OCI-LY3 (cell line): ENCODE data around the gene NR1D2.

Experiments
- H2AFZ ChIP-seq: fragments of 200-600, 300-600 bp; shearing (Covaris generic); 2 replicates; pipeline ENCODE4 v1.6.0; 2014; ENCODE audit warnings: antibody characterized with exemption, low read depth, low read length
- H3K27ac ChIP-seq: fragments of 200-600, 300-600 bp; sonication (generic); 2 replicates; pipeline ENCODE4 v1.5.1; 2014; ENCODE audit warnings: mild to moderate bottlenecking, low read length, moderate library complexity, mixed read lengths
- H3K27me3 ChIP-seq: fragments of 200-600, 300-600 bp; sonication (generic); 2 replicates; pipeline ENCODE4 v1.6.1; 2014; ENCODE audit warnings: low read depth, low read length, mixed read lengths
- H3K36me3 ChIP-seq: fragments of 200-600, 300-600 bp; sonication (generic); replicated peaks from 2 replicates; pipeline ENCODE3; 2014; ENCODE audit warnings: low read depth, low read length, mixed read lengths
- H3K4me1 ChIP-seq: fragments of 300-600, 200-600 bp; sonication (generic); 2 replicates; pipeline ENCODE4 v1.6.1; 2014; ENCODE audit warnings: low read length, mixed read lengths
- H3K4me2 ChIP-seq: fragments of 200-600, 300-600 bp; sonication (generic); 2 replicates; pipeline ENCODE4 v1.6.1; 2014; ENCODE audit warnings: low read length, mixed read lengths
- H3K4me3 ChIP-seq: fragments of 300-600, 200-600 bp; sonication (generic); 2 replicates; pipeline ENCODE4 v1.5.1; 2014; ENCODE audit warnings: antibody characterized with exemption, mild to moderate bottlenecking, low read length, moderate library complexity
- H3K79me2 ChIP-seq: fragments of 300-600, 200-600 bp; shearing (Covaris generic); 2 replicates; pipeline ENCODE4 v1.6.1; 2014; ENCODE audit warnings: mild to moderate bottlenecking, low read length, mixed read lengths
- H3K9ac ChIP-seq: fragments of 300-600, 200-600 bp; shearing (Covaris generic); 2 replicates; pipeline ENCODE4 v1.6.0; 2014; ENCODE audit warnings: mild to moderate bottlenecking, low read length, moderate library complexity
- H3K9me3 ChIP-seq: fragments of 200-600, 300-600 bp; shearing (Covaris generic); 2 replicates; pipeline ENCODE4 v1.6.1; 2014; ENCODE audit warnings: low read length, mixed read lengths; ENCODE audit not compliant: insufficient read depth
- H4K20me1 ChIP-seq: fragments of 200-600, 300-600 bp; sonication (generic); 2 replicates; pipeline ENCODE4 v1.6.1; 2016; ENCODE audit warnings: low read length, mixed read lengths; ENCODE audit not compliant: insufficient read depth
- EZH2phosphoT487 ChIP-seq: fragments of 200-600 bp; shearing (Covaris generic); IDR thresholded peaks from 2 replicates; pipeline ENCODE4 v1.6.1; 2018; ENCODE audit warnings: antibody characterized with exemption, mixed run types, low read depth
- TF ChIP-seq, protein P1 (sequence below): fragments of 200-600, 300-600 bp; sonication (generic); IDR thresholded peaks from 2 replicates; pipeline ENCODE4 v1.5.1; 2014; ENCODE audit warnings: antibody characterized with exemption, low read length, low read depth

NR1D2 gene

DNA sequence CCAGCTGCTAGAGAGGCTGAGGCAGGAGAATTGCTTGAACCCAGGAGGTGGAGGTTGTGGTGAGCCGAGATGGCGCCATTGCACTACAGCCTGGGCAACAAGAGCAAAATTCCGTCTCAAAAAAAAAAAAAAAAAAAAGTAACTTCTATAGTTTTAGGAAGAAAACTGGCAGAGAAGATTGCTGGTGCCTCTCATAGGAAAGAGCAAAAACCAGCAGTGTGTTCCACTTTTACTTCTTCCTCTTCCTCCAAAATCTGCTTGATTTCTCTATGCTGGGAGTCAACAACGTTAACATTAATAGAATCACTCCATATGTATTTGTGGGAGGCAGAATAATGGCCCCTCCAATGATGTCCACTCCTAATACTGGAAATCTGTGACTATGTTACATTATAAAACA lies 12.5 kb upstream of the NR1D2 start:
- Histone ChIP-seq H3K4me2 (no peak overlapping the region), H3K36me3 (no peaks in the 10 kb centered on the region), H3K4me3 (no peak overlapping the region), H3K27ac (no peak overlapping the region), H3K27me3 (no peaks in the 10 kb centered on the region), H2AFZ (no peak overlapping the region), H3K9me3 (no peaks in the 10 kb centered on the region), H3K4me1 (peaks cover 8% of the 10 kb centered on the region; the same call in 1 of the 2 replicates), H4K20me1 (no peaks in the 10 kb centered on the region), H3K9ac (no peak overlapping the region), H3K79me2 (no peaks in the 10 kb centered on the region)
- TF ChIP-seq, protein P1, sequence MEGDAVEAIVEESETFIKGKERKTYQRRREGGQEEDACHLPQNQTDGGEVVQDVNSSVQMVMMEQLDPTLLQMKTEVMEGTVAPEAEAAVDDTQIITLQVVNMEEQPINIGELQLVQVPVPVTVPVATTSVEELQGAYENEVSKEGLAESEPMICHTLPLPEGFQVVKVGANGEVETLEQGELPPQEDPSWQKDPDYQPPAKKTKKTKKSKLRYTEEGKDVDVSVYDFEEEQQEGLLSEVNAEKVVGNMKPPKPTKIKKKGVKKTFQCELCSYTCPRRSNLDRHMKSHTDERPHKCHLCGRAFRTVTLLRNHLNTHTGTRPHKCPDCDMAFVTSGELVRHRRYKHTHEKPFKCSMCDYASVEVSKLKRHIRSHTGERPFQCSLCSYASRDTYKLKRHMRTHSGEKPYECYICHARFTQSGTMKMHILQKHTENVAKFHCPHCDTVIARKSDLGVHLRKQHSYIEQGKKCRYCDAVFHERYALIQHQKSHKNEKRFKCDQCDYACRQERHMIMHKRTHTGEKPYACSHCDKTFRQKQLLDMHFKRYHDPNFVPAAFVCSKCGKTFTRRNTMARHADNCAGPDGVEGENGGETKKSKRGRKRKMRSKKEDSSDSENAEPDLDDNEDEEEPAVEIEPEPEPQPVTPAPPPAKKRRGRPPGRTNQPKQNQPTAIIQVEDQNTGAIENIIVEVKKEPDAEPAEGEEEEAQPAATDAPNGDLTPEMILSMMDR, result no peak
- TF ChIP-seq EZH2phosphoT487, result no peak

GRCh38 chr3:23934253-23934652 lies 10.8 kb upstream of the NR1D2 start:
- Histone ChIP-seq H3K9ac (no peak overlapping the region), H3K9me3 (no peaks in the 10 kb centered on the region), H3K4me2 (no peak overlapping the region), H3K27me3 (no peaks in the 10 kb centered on the region), H3K27ac (no peak overlapping the region), H2AFZ (no peak overlapping the region), H3K4me3 (no peak overlapping the region), H3K79me2 (no peaks in the 10 kb centered on the region), H3K36me3 (no peaks in the 10 kb centered on the region), H4K20me1 (no peaks in the 10 kb centered on the region), H3K4me1 (peaks cover 8% of the 10 kb centered on the region; the same call in 1 of the 2 replicates)
- TF ChIP-seq EZH2phosphoT487, result no peak
- TF ChIP-seq, protein P1, result no peak

GRCh38 chr3:23937296-23937695 lies 7.8 kb upstream of the NR1D2 start:
- H4K20me1 ChIP-seq, result no peaks in the 10 kb centered on the region
- no peaks in the 10 kb centered on the region for H3K9me3 ChIP-seq
- no peak overlapping the region for H3K4me2 ChIP-seq
- H2AFZ ChIP-seq, result no peak overlapping the region
- no peaks in the 10 kb centered on the region for H3K4me1 ChIP-seq
- TF ChIP-seq, protein P1, result no peak
- TF ChIP-seq EZH2phosphoT487, result no peak
- no peak overlapping the region for H3K4me3 ChIP-seq
- no peak overlapping the region for H3K27ac ChIP-seq
- 0 out of 2 replicates have a peak, but pooled peaks cover 7% of the 10 kb centered on the region for H3K27me3 ChIP-seq
- no peak overlapping the region for H3K9ac ChIP-seq
- H3K36me3 ChIP-seq, result no peaks in the 10 kb centered on the region
- H3K79me2 ChIP-seq, result no peaks in the 10 kb centered on the region

- no peaks in the 10 kb centered on the region for H3K9me3 ChIP-seq
- no peaks in the 10 kb centered on the region for H3K4me1 ChIP-seq
- H3K36me3 ChIP-seq, result no peaks in the 10 kb centered on the region
- H3K27me3 ChIP-seq, result peaks cover 10% of the 10 kb centered on the region
- no peak overlapping the region for H3K4me2 ChIP-seq
- H2AFZ ChIP-seq, result no peak overlapping the region
- no peak overlapping the region for H3K27ac ChIP-seq
- no peak overlapping the region for H3K4me3 ChIP-seq
- H3K9ac ChIP-seq, result no peak overlapping the region
- TF ChIP-seq, protein P1, result no peak
- TF ChIP-seq EZH2phosphoT487, result no peak
- H4K20me1 ChIP-seq, result no peaks in the 10 kb centered on the region
- no peaks in the 10 kb centered on the region for H3K79me2 ChIP-seq
Measured at GRCh38 chr3:23938688-23939087, 6.4 kb upstream of the NR1D2 start.
